Activated gamma-delta T cell (primary cell): ENCODE measurements around the gene CYSTM1.
"Not testable (repeated sequence)": the region's sequence is repeated elsewhere in the genome, so short reads cannot be mapped to it uniquely, and the experiment has no call there.

Experiments
- DNase-seq: peaks from one replicate; lab custom pipeline; 2025; lab: John Stamatoyannopoulos, UW

Gene CYSTM1

DNA sequence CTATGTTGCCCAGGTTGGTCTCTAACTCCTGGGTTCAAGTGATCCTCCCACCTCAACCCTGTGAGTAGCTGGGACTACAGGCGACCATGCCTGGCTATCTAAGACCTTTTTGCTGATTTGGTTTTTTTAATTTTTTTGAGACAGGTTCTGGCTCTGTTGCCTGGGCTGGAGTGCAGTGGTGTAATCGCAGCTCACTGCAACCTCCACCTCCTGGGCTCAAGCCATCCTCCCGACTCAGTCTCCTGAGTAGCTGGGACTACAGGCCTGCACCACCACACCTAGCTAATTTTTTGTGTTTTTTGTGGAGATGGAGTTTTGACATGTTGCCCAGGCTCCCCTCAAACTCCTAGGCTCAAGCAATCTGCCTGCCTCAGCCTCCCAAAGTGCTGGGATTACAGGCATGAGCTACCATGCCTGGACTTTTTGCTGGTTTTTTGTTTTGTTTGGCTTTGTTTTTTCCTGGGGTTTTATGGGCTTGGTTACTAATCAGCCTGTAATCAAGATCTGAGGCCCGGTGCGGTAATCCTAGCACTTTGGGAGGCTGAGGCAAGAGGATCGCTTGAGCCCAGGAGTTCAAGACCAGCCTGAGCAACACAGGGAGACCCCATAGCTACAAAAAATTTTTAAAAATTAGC lies 3.6 kb downstream of the CYSTM1 start:
- DNase-seq = no peak

DNA sequence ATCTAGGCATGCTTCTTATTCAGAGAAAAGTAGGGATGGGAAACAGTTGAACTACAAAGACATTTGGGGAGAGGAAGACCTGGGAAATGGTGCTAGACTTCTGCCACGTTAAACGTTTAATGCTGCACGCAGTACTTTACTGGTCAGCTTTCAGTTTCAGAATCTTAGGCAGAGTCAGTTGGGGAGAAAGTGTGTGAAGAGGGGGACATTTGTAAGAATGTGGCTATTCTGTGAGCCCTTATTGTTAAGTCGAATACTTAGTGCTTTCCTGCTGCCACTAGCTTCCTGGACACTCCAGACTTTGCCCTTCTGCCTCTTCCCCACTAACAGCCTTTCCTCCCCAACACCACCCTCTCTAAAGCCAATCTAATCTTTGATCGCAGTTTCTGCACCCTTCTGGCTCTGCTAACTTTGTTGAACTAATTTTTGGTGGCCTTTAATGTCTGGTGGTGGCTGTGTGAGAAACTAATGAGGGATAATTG lies 6.1 kb downstream of the CYSTM1 start:
- DNase-seq = no peak

DNA sequence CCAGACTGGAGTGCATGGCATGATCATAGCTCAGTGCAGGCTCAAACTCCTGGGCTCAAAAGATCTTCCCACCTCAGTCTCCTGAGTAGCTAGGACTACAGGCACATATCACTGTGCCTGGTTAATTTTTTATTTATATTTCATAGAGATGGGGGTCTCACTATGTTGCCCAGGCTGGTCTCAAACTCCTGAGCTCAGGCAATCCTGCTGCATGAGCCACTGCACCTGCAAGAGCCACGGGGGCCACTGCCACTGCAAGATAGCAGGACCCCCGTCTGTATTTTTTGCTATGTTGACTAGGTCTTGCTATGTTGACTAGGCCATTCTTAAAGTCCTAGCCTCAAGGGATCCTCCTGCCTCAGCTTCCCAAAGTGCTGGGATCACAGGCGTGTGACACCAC lies 6.5 kb downstream of the CYSTM1 start:
- no peak for DNase-seq

DNA sequence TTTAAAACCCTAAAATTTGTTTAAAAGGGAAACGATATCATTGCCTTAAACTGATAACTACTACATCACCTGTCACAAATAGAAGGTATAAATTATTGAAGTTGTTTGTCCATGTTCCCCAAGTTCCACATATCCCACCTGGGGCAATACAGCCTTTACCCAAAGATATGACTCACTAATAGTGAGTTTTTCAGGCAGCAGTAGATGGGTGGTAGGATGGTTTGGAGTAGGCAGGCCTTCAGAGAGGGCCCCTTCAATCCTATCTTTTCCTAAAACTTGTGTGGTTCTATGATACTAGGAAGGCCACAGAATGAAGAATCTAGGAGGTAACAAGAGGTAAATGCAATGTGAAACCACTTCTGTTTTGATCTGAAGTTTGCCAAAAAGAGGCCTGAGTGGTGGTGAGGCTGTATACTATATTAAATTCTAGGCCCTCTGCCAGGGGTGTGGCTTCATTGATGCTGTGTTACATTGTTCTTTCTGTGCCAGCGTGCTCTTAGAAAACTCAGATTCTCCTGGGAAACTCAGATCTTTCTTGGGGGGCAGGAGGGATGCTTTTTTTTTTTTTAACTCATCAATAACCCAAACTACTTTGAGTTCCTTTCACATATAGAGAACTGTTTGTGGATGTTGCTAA lies 7.2 kb downstream of the CYSTM1 start:
- DNase-seq = no peak

DNA sequence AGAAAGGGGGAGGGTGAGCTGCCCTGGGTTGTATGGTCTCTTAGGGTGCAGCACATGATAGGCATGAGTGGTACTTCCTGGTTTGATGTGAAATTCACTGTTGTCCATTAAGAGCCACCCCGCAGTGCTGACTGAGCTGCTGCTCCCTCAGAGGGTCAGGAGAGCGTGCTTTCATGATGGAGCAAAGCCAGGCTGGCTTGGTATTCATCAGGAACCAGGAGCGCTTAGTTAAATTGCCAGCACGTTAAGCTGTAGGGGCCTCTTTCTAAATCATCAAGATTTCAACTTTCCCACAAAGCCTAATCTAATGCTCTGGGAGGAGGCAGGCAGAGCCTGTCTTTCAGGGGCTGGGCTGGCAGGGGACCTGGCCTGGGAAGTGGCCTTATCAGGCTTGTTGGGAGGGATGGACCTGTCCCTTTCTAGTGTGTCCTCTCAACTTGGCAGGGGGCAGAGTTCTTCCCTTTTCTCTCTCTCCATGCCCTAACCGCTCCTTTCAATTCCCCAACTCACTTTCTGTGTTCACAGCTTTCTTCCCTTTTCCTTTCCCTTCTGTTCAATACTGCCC lies 7.9 kb downstream of the CYSTM1 start:
- no peak for DNase-seq

DNA sequence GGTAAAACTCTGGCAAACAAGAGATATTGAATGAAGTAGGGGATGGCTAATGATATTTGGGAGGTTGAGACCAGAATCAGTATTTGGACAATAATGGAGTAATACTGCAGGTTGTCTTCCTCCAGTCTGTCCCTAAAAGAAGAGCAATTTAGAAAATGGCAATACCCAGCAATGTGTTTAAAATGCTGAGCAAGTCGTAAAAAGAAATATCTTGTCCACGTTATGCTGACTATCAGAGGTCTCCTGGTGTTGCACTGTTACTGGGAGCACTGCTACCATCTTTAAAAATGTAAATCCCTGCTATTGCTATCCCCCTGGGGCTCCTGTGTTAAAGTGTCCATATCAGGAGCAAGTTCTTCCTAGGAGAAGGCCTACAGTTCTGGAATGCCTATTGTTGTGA lies 10.4 kb downstream of the CYSTM1 start:
- no peak for DNase-seq

DNA sequence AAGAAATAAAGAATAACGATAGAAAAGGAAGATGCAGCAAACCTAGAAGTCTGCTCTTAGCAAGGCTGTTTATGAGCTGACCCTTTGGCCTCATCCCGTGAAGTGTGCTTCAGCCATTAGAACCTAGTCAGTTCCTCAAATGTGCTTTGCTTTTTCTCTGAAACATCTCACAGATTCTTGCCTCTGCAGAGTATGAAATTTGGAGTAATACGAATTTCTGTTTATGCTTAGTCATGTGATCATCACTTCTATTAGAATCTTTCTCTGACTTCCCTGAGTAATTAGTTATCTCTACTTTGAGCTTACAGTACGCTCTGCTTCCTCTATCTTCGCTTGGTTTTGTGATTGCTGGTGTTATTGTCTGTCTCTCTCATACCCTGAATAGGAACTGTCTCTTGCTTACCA lies 11.3 kb downstream of the CYSTM1 start:
- no peak for DNase-seq

DNA sequence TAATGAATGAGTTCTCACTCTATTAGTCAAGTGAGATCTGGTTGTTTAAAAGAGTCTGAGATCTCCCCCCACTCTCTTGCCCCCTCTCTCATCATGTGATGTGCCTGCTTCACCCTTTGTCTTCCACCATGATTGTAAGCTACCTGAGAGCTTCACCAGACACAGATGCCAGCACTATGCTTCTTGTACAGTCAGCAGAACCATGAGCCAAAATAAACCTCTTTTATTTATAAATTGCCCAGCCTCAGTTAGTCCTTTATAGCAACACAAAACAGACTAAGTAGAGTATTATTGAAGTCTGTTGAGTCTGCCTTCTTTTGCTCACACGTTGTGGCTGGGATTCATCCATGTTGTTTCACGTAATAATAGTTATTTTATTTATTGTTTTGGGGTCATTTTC lies 14.3 kb downstream of the CYSTM1 start:
- DNase-seq = no peak

DNA sequence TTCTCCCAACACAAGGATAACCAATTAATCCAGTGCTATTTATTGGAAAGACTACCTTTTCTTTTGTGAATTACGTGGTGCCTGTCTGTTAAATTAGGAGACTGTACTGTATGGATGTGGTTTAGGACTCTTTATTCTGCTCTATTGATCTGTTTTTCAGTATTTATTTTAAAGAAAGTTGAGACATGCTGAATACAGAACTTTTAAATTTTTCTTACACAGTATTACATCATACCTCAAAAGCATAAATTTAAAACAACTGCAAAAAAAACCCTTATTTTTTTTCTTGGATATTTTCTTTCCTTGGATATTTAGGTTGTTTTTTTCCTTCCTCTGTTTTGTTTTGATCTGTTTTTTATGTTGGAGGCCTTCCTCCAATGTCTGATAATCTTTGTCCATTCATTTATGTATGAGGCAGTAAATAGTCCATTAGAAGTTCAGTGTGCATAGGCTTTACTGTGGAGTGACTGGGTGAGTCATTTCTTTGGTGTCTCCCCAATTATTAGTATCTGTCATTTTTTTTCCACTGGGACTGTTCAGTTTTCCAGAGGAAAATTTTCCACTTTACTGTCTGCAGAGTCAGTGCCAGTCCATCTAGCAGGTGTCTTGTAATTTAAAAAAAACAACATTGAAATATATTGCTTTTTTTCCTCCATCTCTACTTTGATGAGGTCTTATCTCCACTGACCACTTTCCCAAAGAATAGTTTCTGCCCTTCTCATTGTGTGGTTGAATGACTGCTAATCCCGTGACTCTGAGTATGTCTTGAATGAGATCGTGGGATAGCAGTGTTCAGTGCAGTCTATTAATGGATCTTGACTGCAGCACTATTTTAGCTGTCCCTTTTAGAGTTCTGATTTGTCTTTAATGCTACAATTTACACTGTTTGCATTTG lies 15.2 kb downstream of the CYSTM1 start:
- DNase-seq = no peak

DNA sequence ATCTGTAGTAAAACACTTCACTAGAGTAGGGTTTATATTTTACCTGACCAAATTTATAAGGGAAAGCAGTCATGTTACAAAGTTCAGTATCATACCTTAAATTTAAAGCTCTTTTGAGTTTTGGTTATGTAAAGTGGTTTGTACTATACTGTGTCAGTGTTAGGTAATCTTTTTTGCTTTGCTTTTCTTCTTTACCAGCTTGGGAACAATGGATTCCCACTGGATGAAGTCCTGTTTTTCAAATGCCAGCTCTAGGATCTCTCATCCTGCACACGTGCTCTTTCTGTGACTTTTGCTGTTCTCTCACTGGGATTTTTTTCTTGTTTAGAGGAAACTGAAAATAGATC lies 15.9 kb downstream of the CYSTM1 start:
- no peak for DNase-seq

DNA sequence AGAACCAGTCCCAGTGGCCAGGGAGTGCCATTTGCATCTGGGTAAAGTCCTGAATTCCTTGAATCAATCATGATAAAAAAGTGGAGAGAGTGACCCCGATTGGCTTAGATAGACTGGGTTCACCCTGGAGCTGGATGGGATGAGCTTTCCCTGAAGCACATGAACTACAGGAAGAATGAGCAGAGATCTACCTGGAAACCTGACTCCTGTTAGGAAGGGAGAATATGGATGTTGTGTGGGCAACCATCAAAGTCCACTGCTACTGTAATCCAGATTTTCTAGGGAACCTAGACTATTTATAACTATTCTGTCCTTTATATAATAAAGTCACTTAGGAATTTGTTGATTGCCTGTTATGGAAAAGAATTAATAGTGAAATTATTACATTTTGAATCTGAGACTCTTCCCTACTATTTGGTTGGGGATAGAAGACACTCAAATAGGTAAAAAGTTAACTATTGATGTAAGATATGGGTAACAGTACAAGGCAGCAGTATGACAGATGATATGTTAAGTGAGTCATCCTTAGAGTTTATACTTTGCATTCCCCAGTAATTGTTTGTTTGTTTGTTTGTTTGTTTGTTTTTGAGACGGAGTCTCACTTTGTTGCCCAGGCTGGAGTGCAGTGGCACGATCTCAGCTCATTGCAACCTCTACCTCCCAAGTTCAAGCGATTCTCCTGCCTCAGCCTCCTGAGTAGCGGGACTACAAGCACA lies 17.9 kb downstream of the CYSTM1 start:
- DNase-seq = no peak

DNA sequence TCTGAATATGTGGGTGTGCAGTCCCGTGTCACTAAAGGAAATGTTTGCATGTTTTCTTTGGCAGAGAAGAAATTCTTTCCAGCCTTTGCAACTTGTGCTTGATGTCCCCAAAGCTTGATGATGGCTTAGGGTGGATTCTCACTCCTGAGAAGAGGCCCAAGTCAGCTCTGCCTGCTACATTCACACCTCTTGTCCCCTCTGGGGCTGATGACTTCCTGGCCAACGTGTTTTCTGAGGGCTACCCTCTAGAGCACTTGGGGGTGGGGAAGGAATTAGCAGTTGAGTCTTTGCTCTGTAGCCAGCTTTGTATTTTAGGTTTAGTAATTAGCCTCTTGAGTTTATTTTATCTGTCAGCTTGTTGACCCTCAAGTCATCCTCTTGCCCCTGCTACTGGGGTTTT lies 19.7 kb downstream of the CYSTM1 start:
- DNase-seq = no peak

DNA sequence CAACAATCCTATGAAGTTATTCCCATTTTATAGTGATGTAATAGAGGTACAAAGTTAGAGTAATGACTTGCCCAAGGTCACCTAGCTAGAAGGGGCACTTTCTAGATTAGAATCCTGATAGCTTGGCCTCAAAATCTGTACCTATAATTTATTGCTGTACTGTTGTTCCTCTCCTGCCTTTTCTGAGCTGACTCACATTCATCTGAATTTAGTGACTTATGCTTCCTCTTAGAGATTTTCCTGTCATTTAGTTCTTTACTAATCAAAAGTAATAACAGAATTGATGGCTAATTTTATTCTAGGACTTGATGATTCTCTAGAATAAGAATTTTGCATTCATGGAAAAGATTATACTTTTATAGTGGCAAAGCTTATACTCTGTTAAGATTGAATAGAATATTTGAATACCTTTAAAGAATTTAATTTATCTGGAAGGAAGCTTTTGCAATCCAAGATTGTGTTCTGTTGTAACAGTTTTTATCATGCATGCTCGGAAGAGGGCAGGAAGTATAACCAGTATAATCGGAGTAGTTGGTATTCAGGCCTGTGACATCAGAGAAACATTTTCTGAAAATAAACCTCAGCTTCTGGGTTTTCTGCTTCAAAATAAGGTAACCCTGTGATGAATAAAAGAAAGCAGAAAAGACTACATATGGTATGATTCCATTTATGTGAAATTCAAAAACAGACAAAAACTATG lies 21.3 kb downstream of the CYSTM1 start:
- DNase-seq = no peak

DNA sequence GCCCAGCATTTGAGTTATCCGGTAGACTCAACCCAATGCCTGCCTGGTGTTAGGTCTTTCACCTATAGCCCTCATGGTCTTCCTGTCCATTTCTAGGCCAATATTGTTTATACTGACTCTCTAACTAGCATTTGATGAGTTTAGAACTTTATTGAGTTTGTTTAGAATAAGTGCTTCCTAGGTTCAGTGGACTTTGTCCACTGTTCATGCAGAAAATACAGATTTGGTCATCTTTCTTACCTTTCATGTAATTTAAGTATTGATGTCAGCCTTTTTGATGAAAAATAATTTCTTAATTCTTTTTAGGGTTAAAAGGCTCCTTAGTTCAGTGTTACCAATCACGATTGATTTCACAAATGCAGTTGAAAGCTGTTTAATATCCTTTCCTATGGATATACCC lies 22.0 kb downstream of the CYSTM1 start:
- no peak for DNase-seq

DNA sequence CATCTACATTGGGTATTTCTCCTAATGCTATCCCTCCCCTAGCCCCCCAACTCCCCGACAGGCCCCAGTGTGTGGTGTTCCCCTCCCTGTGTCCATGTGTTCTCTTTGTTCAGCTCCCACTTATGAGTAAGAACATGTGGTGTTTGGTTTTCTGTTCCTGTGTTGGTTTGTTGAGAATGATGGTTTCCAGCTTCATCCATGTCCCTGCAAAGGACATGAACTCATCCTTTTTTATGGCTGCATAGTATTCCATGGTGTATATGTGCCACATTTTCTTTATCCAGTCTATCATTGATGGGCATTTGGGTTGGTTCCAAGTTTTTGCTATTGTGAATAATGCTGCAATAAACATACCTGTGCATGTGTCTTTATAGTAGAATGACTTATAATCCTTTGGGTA lies 23.9 kb downstream of the CYSTM1 start:
- DNase-seq = not testable (repeated sequence)

DNA sequence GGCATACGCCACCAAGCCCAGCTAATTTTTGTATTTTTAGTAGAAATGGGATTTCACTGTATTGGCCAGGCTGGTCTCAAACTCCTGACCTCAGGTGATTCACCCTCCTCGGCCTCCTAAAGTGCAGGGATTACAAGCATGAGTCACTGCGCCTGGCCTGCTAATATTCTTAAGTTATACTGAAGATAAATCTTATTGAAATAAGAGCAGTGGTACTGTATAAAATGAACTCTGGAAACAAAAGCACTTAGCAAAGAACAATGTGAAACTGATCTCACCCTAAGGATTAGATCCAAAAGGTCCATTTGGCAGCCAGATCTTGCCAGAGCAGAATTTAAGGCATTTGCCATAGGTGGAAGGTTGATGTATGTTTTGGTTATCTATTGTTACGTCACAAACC lies 27.1 kb downstream of the CYSTM1 start:
- DNase-seq = no peak

DNA sequence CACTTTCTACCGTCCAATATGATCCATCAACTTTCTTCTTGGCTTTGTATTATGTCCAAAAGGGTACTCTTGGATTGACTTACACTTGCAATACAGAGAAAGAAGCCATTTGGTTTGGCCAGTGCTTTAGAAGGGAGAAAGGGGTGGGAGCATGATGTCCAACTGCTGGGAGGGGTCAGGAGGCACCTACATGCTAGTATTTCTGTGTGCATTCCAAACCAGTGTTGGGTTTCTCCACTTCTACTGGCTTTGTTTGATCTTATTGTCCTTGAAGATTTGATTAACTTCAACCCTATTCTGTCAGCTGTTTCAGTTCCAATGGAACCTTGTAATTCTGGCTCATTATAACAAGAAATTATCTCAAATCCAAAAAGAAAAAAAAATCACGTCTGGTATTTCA lies 27.6 kb downstream of the CYSTM1 start:
- DNase-seq = no peak

DNA sequence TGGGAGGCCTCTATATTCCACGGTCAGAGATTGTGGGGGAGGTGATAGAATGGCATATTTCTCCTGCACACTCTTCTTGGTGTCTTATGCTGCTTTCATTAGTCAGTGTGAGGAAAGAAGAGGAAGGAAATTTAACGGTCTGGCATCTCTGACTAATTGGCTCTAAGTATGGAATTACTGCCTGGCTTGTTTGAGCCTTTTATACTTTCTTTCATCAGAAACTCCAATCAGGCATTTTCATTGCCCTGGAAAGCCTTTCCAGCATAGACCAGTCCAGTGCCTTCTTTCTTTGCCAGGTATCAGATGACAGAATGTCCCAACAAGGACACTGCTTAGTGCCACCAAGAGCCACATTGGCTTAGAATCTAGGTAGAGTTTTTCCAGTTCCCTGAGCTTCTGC lies 30.2 kb downstream of the CYSTM1 start:
- DNase-seq = no peak

DNA sequence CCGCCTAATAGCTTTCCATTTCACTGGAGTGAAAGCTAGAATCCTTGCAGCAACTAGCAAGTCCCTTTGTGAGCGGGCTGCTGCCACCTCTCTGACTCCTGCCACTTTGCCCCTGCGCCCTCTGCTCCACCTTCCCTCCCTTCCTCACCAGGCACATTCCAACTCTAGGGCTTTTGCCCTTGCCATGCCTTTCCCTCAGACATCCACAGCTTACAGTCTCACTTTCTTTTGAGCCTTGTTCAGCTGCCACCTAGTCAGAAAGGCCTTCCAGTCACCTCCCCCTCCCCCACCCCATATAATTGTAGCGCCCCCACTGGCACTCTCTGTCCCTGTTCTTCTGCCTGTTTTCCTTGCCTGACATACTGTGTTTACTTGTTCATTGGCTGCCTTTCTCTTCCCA lies 31.0 kb downstream of the CYSTM1 start:
- no peak for DNase-seq

DNA sequence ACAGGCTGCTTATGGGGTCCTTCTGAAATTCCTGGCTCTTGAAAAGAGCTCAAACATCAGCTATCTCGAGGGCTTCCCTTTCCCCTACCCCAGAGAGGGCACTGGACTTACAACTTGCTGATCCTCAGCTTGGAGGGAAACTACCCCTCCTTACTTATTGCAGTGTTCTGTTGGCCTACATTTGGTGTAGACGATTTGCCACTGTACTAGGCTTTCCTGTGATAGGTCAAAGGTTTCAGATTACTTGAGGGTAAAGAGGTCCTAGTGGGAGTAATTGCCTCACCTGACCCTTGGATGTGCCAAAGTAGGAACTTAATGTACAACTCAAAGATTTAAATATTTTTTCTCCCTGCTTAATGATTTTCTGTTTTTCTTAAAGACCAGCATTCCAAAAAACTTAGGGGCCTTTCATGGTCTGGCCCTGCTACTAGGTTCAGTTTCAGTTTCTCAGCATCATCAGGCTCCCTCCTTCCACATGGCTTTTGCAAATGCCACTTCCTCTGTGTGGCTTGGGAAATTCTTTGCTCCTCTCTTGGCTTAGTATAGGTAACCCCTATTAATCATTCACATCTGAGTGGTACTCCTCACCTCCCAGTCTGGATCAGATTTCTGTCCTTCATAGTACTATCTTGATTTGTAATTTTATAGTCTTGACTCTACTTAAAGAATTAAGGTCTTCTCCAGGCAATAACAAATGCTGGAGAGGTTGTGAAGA lies 32.4 kb downstream of the CYSTM1 start:
- DNase-seq = no peak

DNA sequence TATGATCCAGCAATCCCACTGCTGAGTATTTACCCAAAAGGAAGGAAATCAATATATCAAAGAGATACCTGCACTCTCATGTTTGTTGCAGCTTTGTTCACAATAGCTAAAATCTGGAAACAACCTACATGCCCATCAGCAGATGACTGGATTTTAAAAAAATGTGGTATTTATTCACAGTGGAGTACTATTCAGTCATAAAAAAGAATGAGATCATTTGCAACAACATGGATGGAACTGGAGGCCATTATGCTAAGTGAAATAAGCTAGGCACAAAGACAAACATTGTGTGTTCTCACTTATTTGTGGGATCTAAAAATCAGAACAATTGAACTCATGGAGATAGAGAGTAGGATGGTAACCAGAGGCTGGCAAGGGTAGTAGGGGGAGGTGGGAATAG lies 33.1 kb downstream of the CYSTM1 start:
- no peak for DNase-seq
